Neural cell (in vitro differentiated cells): ENCODE measurements around the gene SCO1.

Experiments used
- EP300 ChIP-seq: fragments of 450-650 bp; conservative IDR thresholded peaks from 2 replicates; pipeline ENCODE4 v1.6.1; 2014; ENCODE audit warnings: antibody characterized with exemption, mild to moderate bottlenecking, moderate library complexity; ENCODE audit not compliant: poor library complexity, severe bottlenecking
- EZH2 ChIP-seq: fragments of 200-600, 300-800 bp; shearing (Covaris generic), sonication (generic); IDR thresholded peaks from 2 replicates; pipeline ENCODE4 v1.6.1; 2014; ENCODE audit warnings: antibody characterized with exemption, low read length, borderline replicate concordance, mild to moderate bottlenecking; ENCODE audit not compliant: insufficient read depth, poor library complexity, severe bottlenecking
- SMC3 ChIP-seq: fragments of 450-650 bp; conservative IDR thresholded peaks from 2 replicates; pipeline ENCODE4 v1.6.1; 2014; ENCODE audit warnings: antibody characterized with exemption, mild to moderate bottlenecking, moderate library complexity; ENCODE audit not compliant: poor library complexity
- TF ChIP-seq, protein P1 (sequence below): fragments of 450-650 bp; IDR thresholded peaks from 2 replicates; pipeline ENCODE4 v1.5.1; 2014; ENCODE audit warnings: antibody characterized with exemption, mild to moderate bottlenecking, moderate library complexity; ENCODE audit not compliant: poor library complexity, severe bottlenecking

DNA sequence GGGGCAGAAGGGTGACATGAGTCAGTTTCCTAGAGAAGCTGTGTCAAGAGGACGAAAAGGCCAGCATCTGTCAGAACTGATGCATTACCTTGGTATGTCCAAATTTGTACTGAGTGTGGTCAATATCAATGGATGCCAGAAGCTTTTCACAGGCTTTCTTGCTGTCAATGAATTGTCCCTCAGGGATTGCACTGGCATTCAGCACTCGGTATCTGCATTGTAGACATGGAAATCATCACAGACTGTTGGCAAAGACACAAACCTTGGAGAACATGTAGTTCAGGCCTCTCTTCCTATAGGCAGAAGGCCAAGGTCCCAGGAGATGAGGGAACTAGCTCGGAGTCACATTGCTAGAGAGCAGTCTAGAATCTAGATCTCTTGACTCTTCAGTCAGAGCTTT lies 56.9 kb downstream of the SCO1 start:
- TF ChIP-seq, protein P1, sequence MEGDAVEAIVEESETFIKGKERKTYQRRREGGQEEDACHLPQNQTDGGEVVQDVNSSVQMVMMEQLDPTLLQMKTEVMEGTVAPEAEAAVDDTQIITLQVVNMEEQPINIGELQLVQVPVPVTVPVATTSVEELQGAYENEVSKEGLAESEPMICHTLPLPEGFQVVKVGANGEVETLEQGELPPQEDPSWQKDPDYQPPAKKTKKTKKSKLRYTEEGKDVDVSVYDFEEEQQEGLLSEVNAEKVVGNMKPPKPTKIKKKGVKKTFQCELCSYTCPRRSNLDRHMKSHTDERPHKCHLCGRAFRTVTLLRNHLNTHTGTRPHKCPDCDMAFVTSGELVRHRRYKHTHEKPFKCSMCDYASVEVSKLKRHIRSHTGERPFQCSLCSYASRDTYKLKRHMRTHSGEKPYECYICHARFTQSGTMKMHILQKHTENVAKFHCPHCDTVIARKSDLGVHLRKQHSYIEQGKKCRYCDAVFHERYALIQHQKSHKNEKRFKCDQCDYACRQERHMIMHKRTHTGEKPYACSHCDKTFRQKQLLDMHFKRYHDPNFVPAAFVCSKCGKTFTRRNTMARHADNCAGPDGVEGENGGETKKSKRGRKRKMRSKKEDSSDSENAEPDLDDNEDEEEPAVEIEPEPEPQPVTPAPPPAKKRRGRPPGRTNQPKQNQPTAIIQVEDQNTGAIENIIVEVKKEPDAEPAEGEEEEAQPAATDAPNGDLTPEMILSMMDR = no peak
- TF ChIP-seq SMC3 = no peak
- no peak for TF ChIP-seq EP300
- TF ChIP-seq EZH2 = no peak
